NCI-H1436 (cell line): ENCODE results near the gene SLC24A3.
"Not testable (repeated sequence)": the region's sequence is repeated elsewhere in the genome, so short reads cannot be mapped to it uniquely, and the experiment has no call there.

Experiments used
- DNase-seq: peaks from one replicate; lab custom pipeline; 2025; lab: John Stamatoyannopoulos, UW

SLC24A3 gene

DNA sequence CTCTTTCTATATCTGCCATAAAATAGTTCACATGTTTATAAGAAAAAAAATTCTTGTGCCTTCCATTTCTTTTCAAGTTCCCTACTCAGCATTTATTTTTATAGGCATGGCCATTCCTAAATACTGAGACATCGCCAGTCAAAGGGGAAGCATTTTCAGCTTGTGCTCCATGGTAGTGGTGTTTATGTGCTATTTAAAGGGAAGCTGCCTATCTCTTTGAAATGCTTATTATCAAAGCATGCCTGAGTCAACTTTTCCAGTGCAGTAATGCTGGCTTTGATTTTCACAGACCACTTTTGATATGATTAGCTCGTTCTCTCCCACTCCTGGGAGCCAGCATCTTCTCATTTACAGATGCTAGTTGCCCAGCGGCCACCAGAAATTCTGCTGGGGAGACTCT is 421.5 kb downstream of the SLC24A3 start:
- DNase-seq: no peak

DNA sequence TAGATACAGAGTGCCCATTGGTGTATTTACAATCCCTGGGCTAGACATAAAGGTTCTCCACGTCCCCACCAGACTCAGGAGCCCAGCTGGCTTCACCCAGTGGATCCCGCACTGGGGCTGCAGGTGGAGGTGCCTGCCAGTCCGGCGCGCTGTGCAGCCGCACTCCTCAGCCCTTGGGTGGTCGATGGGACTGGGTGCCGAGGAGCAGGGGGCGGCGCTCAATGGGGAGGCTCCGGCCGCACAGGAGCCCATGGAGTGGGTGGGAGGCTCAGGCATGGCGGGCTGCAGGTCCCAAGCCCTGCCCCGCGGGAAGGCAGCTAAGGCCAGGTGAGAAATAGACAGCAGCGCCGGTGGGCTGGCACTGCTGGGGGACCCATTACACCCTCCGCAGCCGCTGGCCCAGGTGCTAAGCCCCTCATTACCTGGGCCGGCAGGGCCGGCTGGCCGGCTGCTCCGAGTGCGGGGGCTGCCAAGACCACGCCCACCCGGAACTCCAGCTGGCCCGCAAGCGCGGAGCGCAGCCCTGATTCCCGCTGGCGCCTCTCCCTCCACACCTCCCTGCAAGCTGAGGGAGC is 427.1 kb downstream of the SLC24A3 start:
- not testable (repeated sequence) for DNase-seq

DNA sequence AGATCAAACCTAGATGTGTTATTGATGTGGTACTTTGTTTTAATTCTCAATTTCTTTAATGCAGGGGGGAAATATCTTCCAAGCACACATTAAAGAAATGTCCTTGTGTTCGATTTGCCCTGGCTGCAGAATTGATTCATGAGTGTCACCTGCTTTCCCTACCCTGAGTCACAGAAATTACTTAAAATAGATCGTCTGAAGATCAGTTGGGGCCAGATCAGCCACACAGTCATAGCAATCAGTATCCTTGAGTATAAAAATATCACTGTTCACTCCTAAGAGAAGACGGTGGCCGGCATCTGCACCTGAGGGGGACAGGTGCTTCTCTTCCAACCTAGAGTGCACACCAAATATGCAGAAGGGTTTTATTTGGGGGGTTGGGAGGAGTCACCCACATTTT is 430.4 kb downstream of the SLC24A3 start:
- no peak for DNase-seq

DNA sequence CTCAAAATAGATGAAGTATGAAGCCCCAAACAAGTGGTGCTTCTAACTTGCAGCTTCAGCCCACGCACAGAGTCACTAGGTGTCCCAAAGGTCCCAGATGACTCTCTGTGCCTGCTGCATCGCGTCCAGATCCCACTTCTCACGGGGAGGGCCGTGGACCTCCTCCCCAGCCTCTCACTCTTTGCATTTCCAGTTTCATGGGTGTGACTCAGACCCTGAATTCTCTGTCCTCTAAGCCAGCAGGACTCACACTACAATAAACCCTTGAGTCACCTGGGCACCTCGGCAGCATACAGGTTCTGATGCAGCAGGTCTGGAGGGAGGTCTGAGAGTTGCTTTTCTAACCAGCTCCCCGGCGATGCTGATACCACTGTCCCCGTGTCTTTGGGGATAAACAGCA is 431.6 kb downstream of the SLC24A3 start:
- DNase-seq: no peak

DNA sequence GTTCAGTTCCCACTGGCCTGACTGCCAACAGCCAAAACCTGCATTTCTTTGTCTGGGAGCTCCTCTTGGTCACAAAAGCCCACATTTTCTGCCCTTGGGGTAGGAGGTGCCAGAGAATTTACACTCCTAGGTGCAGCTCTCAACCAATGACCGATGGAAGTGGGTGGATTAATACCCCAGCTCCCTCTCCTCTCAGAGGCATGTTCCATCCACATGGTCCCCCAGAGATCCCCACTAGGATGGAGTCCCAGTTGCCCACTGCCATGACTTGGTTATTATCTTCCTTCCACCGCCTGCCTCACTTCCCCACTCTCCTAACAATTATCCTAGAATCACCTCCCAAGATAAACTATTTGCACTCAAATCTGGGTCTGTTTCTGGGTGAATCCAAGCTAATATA is 434.5 kb downstream of the SLC24A3 start:
- no peak for DNase-seq

DNA sequence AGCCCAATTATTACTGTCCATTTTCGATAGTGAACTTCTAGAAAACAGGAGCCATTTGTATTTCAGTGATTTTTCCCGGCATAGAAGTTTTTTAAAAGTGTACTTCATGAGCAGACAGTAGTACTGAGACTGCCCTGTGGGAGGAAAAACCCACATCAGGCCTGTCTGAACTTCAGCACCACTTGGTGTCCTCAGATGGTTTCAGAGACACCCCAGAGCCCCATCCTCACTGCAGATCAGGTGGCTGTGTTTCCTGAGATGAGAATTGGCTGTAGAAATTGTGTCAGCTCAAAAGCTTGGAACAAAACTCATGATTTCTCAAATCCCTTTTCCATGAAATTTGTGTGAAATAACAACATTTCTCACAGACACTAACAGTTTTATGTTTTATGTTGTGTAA is 435.6 kb downstream of the SLC24A3 start:
- DNase-seq: no peak

DNA sequence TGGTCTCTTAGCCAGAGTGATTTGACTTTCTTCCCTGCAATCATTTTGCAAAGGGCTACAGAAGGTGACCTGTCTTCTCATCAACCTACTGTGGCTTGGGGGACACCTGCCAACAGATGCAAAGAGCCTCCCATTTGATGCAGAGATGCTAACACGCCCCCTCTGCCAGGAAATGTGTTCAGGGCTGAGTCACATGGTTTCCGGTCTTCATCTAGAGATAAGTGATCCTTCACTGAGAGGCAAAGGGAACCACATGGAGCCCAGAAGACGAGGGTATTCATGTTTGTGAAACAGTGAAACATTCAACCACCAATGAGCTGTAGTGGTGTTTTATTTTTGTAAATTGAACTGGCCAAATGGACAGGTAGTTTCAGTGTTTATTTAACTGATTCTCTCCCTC is 436.6 kb downstream of the SLC24A3 start:
- no peak for DNase-seq

DNA sequence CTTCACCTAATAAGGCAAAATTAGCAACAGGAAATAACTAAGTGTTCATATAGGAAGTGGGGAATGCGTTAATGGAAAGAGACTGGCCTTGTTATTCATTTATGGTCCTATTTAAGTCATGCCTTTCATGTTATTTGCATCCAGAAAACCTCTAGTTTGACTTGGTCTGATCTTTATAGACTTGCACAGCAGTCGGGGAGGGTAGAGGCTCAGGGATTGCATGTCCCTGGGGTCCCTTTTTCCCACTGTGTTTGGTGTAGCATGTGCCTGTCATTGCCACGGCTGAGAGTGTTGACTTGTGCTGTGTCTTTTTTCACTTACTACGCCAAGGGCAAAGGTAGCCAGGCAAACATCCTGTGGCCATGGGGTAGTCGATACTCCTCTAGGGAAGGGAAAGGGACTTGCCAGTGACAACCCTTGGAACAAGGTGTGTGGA is 440.2 kb downstream of the SLC24A3 start:
- DNase-seq: no peak

DNA sequence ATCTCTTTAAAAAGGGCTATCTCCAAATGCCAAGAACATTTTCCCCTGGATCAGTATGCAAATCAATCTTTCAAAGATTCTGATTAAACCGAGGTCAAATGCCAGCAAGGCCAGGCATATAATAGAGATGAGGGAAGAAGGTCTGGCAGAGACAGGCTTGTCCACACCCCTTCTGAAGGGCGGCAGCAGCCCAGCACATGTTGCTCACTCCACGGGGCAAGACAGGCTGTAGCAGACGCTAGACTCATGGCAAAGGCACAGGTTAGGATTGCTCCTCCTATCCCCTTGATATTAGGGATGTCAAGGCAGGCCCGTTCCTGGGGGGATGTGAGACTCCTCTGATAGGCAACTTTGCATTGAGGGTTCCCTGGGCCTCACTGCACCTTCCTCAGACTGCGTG is 440.9 kb downstream of the SLC24A3 start:
- no peak for DNase-seq

DNA sequence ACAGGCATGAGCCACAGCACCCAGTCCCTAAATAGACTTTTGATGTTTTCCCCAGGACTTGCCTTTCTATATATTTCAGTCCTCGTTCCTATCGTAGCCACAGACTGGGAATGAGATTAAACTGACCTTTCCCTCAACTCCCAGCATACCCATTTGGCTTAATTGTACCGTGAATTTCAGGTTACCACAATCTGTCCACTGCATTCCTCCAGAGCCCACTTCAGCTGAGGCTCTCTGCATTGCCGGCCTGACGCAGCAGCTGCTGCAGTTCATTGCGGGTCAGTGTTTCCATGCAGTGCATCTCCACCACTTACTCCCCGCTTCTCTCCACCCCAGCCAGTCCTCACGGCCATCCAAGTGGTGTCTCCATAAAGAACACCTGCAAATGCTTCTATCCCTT is 442.5 kb downstream of the SLC24A3 start:
- DNase-seq: no peak

DNA sequence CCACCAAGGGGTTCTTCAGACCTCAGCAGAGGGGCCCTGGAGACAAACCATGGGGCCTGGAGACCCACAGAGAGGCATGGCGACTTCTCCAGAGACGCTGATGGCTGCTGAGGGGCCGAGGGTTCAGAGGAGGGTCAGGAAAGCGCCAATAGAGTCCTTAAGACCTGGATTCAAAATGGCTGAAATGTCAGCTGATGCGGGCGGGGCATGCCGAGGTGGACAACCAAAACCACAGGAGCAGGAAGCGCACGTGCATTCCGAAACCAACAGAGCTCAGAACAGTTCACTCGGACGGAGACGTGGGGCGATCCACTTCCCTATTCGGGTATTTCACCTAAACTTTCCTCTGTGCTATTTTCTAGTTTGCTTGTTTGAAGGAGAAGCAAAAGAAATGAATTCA is 445.7 kb downstream of the SLC24A3 start:
- no peak for DNase-seq

DNA sequence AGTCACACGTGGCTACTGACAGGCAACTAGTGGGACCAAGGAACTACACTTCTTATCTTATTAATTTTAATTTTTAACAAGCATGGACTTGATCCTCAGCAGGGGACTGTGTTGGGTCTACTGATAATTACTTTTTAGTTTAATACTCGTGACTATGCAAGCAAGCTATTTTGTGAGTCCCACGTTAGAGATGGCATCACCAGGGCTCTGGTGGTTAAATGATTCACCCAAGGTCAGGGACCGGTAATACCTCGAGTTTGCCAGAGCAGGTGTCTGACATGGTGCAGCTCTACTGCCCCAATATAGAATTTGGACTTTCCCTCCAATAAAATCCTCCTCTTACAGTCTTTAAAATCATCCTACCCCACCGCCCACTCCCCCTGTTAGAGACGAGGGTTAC is 447.0 kb downstream of the SLC24A3 start:
- no peak for DNase-seq

DNA sequence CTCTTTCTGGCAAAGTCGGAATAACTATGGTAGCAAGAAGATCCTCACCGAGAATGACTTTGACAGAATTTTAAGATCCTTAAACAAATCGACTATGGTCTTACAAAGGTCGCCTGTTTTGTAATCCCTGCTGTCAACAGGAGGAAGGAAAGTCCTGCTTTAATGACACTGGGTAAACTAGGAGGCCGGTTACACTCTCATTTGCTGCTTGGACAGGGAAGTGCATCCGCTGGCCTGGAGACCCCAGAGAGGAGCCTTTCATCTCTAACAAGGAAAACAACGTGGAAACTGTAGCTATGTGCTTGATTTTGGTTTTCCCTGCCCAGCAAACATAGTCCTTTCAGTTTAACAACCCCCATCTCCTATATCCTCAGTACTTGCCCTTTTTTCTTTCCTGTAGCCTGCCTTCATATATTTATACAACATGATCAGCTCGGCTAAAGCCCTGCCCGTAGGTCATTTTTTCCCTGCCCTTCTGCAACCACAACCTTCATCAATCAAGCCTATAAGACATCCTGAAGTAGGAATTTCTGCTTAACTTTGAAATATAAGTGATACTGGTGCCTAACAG is 448.5 kb downstream of the SLC24A3 start:
- DNase-seq: no peak

DNA sequence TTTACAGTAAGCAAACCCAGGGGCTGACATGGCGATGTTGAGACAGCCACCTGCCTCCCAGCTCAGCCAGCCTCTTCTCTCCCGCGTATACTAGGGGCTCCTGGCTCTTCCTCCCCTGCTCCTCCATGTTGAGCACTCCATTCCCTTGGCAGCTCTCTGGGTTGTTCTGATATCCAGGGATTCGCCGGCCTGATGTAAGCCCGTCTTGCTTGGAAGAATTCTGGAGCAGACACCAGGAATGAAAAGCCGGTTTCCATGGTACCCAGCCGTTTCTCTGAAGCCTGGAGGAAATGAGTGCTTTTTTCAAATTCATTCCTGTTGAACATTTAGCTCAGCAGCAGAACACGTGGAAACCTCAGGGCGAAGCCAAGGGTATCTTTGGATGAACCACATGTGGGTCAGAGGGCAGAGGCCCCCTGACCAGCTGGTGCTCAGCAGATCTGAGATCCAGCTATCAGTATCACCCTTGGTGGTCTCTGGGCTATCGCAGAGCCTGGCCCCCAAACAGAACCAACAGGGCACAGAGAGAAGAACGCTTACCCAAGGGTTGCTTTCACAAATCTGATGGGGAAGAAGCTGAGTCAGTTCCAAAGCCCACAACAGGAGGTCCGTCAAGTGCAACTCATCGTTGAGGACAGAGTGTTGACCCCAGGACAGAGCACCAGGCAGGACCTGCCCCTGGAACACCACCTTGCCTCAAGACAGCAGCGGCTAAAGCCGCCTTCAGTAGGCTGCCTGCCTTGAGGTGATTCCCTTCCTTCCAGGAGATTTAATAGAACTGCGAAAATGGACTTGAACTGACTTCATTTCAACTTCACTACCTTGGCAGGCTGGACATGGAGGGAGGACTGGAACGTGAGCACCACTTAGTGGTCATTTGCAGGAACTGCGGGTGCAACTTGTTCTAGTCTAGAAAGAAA is 449.5 kb downstream of the SLC24A3 start:
- peak; percentile 45 for DNase-seq

DNA sequence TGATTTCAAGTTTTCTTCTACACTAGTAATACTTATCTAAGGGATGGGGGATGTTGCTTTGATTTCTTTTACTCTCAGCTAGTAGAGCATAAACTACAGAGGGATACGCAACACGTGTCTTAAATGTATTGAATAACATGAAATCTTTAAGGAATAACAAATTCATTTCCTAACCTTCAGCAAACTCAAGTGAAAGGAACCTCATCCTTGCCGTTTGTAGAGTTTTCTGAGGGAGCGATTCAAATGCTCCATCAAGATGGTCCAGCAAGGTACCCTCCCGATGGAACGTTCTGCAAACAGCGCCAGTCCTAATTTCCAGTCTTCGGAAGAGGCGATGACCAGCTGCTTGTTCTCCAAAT is 450.2 kb downstream of the SLC24A3 start:
- DNase-seq: no peak

DNA sequence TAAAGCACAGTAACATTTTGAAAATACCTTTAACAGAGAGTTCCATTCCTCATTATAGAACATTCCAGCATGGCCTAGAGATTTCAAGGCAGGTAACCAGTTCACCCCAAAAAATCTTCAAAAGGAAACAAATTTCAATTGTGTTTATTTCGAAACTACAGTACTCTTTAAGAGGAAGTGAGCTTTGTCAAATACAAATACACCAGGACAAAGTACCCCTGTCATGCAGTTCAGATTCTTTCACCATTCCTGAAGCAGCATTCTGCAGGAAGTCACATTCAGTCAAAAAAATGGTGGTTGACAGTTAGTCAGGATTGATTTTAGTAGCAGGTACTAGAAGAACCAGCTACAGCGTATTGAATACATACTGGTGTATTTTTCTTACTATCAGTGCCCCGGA is 456.0 kb downstream of the SLC24A3 start:
- no peak for DNase-seq

DNA sequence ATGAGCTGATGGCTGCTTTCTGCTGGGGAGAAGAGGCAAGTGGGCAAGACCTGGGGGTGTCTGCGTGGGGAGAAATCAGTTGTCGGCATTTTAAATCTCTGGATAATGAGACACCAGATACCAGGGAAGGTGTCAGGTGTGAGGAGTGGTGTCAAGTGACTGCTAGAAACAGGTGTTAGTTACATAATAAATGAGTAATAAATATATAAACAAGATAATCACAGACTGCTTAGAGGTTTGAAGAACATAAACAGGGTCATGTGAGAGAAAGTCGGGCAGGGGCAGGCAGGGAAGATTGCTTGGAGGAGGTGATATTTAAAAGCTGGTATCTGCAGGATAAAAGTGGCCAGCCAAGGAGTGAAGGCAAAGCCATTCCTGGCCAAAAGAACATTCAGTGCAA is 458.4 kb downstream of the SLC24A3 start:
- DNase-seq: no peak

DNA sequence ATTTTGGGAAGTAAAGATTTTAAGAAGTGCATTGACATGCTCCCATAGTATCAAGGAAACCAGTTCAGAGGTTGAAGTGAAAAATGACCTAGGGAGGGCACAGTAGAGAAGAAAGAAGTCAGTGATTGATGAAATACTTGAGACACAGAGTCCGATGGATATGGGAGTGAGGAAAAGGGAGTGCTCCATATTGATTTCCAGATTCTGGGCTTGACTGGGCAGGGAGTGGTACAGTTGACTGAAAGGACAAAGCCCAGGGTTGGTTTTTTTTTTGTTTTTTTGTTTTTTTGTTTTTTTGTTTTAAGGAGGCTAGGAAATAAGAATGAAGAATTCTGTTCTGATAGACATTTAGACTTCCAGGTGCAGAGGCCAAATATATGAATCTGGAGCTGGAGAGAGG is 458.9 kb downstream of the SLC24A3 start:
- DNase-seq: no peak

DNA sequence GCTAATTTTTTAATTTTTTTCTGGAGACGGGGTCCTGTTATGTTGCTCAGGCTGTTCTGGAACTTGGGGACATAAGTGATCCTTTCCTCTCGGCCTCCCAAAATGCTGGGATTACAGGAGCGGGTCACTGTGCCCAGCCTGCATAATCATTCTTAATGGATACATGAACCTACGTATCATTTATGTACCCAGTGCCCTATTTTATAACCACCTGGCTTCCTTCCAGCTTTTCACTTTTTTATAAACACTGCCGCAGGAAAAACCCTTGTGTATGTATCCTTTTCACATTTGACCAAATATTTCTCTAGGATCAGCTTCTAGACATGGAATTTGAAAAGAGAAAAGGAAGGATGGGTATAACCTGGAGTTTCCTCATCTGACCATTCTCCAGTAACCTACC is 460.1 kb downstream of the SLC24A3 start:
- DNase-seq: no peak

DNA sequence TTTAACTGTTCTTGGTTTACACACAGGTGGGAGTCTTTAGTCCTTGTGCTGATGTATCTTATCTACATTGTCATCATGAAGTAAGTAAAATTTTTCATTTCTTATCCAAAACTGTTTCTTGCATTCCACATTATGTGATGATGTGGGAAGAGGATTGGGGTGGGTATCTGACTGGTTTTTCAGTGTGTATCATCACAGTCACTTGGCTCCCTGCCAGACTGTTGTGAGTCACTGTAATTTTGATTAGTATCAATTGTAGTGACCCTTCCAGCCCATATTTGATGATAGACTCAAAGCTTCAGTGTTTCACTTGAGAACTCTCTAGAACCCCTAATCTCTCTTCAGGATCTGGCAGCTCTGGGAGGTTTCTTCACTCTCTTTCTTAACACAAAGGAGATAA is 461.1 kb downstream of the SLC24A3 start:
- DNase-seq: no peak

DNA sequence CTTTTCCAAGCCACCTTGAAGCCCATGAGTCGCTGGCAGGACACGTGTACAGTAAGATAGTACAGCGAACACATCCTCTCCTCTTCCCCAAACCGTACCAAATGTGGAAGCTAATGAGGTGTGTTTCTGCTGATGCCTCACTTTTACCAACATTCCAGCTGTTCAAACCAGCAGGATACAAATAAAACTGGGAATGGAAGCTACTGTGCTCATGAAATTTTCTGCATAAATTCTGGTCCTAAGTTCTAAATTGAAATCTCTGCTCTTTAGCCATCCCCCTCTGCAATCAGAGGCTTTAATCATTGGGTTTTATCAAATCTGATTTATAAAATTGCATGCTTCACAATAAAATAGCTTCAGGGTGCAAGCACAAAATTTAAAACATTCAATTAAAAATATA is 463.8 kb downstream of the SLC24A3 start:
- DNase-seq: no peak

DNA sequence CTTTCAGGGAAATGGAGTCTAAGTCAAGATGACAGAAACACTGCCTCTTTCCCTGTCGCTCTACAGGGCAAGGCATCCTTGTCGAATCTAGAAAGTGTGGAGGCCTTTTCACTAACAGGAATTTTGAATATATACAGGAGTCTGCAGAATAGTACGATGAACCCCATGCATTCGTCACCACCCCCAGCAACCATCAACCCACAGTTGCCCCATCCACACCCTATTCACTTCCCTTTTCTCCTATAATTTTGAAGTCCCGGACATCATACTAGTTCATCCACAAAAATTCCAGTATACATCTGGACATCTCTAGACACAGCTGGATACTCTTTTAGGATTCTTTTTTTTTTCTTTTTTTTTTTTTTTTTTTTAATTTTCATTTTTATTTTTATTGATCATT is 464.9 kb downstream of the SLC24A3 start:
- no peak for DNase-seq

DNA sequence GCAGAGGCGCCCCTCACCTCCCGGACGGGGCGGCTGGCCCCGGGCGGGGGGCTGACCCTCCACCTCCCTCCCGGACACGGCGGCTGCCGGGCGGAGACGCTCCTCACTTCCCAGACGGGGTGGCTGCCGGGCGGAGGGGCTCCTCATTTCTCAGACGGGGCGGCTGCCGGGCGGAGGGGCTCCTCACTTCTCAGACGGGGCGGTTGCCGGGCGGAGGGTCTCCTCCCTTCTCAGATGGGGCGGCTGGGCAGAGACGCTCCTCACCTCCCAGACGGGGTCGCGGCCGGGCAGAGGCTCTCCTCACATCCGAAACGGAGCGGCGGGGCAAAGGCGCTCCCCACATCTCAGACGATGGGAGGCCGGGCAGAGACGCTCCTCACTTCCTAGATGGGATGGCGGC is 466.1 kb downstream of the SLC24A3 start:
- DNase-seq: not testable (repeated sequence)
